ENCODE measurements around the gene CLCN7. TPM values are rescaled to one million over a fixed set of nuclear protein-coding genes. Genes with fewer than 3 reads are reported as not detected.
A peak's percentile ranks its signal among the peaks of the same experiment; 100 is the strongest.

The CLCN7 gene
- total and polyA plus RNA-seq, 2 of the 13 experiments (the other 11 are each of a cell fraction or from before 2014, with no cell fraction given), result 24.6 to 25.1 TPM

DNA sequence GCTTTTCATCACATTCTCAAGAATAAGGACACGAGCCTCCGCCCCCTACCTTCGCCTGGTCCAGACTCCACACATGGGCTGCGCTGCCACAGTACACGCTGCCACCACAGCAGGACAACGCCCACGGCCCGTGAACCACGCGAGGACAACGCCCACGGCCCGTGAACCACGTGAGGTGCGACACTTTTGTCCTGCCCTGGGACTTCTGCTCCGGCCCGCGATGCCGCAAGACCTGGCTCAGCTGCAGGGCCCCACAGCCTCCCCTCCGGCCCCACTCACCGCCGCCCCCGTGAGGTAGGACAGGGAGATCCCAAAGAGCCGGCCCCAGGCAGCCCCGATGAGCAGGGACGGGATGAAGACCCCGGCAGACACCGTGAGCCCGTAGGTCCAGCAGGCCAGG lies 24.6 kb downstream of the CLCN7 start:
- Histone ChIP-seq H3K27me3 (ENCODE audit: control insufficient read depth in 1 of 2, insufficient read depth in 2 of 2, low read length in 2 of 2) (no peaks in the 10 kb centered on the region), H3K79me2 (ENCODE audit: insufficient read depth, low read length) (no peaks in the 10 kb centered on the region), H4K20me1 (ENCODE audit: insufficient read depth, low read length) (no peaks in the 10 kb centered on the region), H3K36me3 (replicated peaks in 1 of 2; ENCODE audit: control insufficient read depth in 1 of 2, insufficient read depth in 2 of 2, low read length in 2 of 2) (peaks cover 6 to 13% of the 10 kb centered on the region in 2 experiments; a peak in 4 of 5 replicates), H3K27ac (ENCODE audit: extremely low read length, insufficient read depth, low read length) (no peak overlapping the region), H3K4me2 (ENCODE audit: low read depth, low read length) (no peak overlapping the region), H3K9me3 (ENCODE audit: low read length) (no peaks in the 10 kb centered on the region), H3K9ac (ENCODE audit: insufficient read depth, low read depth, low read length) (no peak overlapping the region), H3K4me1 (ENCODE audit: insufficient read depth, low read length) (no peaks in the 10 kb centered on the region), H3K4me3 (replicated peaks in 1 of 3; ENCODE audit: insufficient read depth in 1 of 3, low read depth in 2 of 3, low read length in 3 of 3) (no peak overlapping the region), H2AFZ (ENCODE audit: low read length) (no peak overlapping the region)
- BruUV-seq (replicated peaks), result no TSS peak
- CTCF ChIA-PET (ENCODE audit: low intra/inter-chr PET ratio, low total read pairs), result no interaction called here
- TF ChIP-seq ZNF703 (CRISPR knock-in tag; IDR thresholded peaks at IDR 0.05; ENCODE audit: borderline replicate concordance), result no peak
- TF ChIP-seq ZNF264 (CRISPR knock-in tag; IDR thresholded peaks at IDR 0.05), result no peak
- no peak for TF ChIP-seq HNRNPL (IDR thresholded peaks at IDR 0.05; ENCODE audit: low read depth, low read length)
- no peak for TF ChIP-seq ZFP37 (CRISPR knock-in tag; IDR thresholded peaks at IDR 0.05; ENCODE audit: borderline replicate concordance)
- TF ChIP-seq, protein P1, sequence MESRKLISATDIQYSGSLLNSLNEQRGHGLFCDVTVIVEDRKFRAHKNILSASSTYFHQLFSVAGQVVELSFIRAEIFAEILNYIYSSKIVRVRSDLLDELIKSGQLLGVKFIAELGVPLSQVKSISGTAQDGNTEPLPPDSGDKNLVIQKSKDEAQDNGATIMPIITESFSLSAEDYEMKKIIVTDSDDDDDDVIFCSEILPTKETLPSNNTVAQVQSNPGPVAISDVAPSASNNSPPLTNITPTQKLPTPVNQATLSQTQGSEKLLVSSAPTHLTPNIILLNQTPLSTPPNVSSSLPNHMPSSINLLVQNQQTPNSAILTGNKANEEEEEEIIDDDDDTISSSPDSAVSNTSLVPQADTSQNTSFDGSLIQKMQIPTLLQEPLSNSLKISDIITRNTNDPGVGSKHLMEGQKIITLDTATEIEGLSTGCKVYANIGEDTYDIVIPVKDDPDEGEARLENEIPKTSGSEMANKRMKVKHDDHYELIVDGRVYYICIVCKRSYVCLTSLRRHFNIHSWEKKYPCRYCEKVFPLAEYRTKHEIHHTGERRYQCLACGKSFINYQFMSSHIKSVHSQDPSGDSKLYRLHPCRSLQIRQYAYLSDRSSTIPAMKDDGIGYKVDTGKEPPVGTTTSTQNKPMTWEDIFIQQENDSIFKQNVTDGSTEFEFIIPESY (CRISPR knock-in tag; IDR thresholded peaks at IDR 0.05), result peak; percentile 71
- TF ChIP-seq GFI1 (CRISPR knock-in tag; IDR thresholded peaks at IDR 0.05; ENCODE audit: borderline replicate concordance), result no peak
- TF ChIP-seq ZNF672 (CRISPR knock-in tag; IDR thresholded peaks at IDR 0.05), result no peak
- TF ChIP-seq CTCF (CRISPR knock-in tag; IDR thresholded peaks at IDR 0.05), result peak; percentile 42
- no peak for TF ChIP-seq RFX3 (CRISPR knock-in tag; IDR thresholded peaks at IDR 0.05)
- TF ChIP-seq STAG1 (CRISPR knock-in tag; IDR thresholded peaks at IDR 0.05), result 0 out of 2 replicates have a peak, but pooled peaks have one; percentile 8
- TF ChIP-seq LCORL (IDR thresholded peaks at IDR 0.05), result no peak
- TF ChIP-seq LCORL (CRISPR knock-in tag; IDR thresholded peaks at IDR 0.05), result no peak
- TF ChIP-seq, protein P2, sequence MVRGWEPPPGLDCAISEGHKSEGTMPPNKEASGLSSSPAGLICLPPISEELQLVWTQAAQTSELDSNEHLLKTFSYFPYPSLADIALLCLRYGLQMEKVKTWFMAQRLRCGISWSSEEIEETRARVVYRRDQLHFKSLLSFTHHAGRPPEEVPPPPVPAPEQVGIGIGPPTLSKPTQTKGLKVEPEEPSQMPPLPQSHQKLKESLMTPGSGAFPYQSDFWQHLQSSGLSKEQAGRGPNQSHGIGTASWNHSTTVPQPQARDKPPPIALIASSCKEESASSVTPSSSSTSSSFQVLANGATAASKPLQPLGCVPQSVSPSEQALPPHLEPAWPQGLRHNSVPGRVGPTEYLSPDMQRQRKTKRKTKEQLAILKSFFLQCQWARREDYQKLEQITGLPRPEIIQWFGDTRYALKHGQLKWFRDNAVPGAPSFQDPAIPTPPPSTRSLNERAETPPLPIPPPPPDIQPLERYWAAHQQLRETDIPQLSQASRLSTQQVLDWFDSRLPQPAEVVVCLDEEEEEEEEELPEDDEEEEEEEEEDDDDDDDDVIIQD (CRISPR knock-in tag; IDR thresholded peaks at IDR 0.05; ENCODE audit: low read depth), result no peak
- no peak for TF ChIP-seq PHF20 (CRISPR knock-in tag; IDR thresholded peaks at IDR 0.05)
- no peak for TF ChIP-seq ZSCAN25 (CRISPR knock-in tag; IDR thresholded peaks at IDR 0.05)
- TF ChIP-seq, protein P3, sequence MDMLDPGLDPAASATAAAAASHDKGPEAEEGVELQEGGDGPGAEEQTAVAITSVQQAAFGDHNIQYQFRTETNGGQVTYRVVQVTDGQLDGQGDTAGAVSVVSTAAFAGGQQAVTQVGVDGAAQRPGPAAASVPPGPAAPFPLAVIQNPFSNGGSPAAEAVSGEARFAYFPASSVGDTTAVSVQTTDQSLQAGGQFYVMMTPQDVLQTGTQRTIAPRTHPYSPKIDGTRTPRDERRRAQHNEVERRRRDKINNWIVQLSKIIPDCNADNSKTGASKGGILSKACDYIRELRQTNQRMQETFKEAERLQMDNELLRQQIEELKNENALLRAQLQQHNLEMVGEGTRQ (IDR thresholded peaks at IDR 0.05; ENCODE audit: low read depth, low read length), result no peak
- TF ChIP-seq, protein P3 (CRISPR knock-in tag; IDR thresholded peaks at IDR 0.05; ENCODE audit: borderline replicate concordance), result no peak
- TF ChIP-seq CENPT (CRISPR knock-in tag; IDR thresholded peaks at IDR 0.05; ENCODE audit: low read depth), result no peak
- DNase-seq (ENCODE audit: low spot score), result no peak
- intact Hi-C loops (cut with micrococcal nuclease; ENCODE audit: unreplicated experiment), result no loop called here
- FAIRE-seq, result no peak
- WGBS (ENCODE audit: low lambda C conversion rate), result 97% methylated on average over 23 of the region's 29 CpGs
- POLR2A ChIA-PET, result no interaction called here
- in situ Hi-C loops (cut with HindIII; ENCODE audit: extremely low pct_ligation_motif_present, low pct_unique_long_range_greater_than_20kb), result no loop called here
- ATAC-seq, result peak; percentile 7; the same call in 1 of the 3 replicates
